Body of pancreas (tissue), 4 donors: ENCODE results near the gene CDK5RAP1. TPM values are rescaled to one million over a fixed set of nuclear protein-coding genes. Genes with fewer than 3 reads are reported as not detected.

ENCODE experiments used
- ATAC-seq: fragments of 150-250 bp; one replicate; pipeline ENCODE4 v1.9.1; 2016
- DNase-seq, 4 donors: peaks; one replicate each; pipeline ENCODE4 v3.0.0-alpha.2; 2019
- H3K27ac ChIP-seq, 4 donors: fragments of 200-600 bp; sonication (generic); 1 replicate in 3 of 4; 2 replicates in 1 of 4; pipeline versions ENCODE4 v1.5.1 to v1.6.1; 2016 to 2019; ENCODE audit warnings: mild to moderate bottlenecking in 1 of 4, mixed read lengths in 1 of 4, moderate library complexity in 1 of 4
- H3K27me3 ChIP-seq, 2 donors: fragments of 200-600 bp; sonication (generic); one replicate each; pipeline ENCODE4 v1.6.0; 2016; ENCODE audit warnings: mild to moderate bottlenecking in 1 of 2
- H3K36me3 ChIP-seq, 2 donors: fragments of 200-600 bp; sonication (generic); replicated peaks in 1 of 2; 2 replicates each; pipeline ENCODE4 v1.5.1; 2016; ENCODE audit warnings: low read depth in 2 of 2; ENCODE audit not compliant: insufficient read depth in 1 of 2
- H3K4me1 ChIP-seq: fragments of 200-600 bp; sonication (generic); one replicate; pipeline ENCODE4 v1.6.0; 2016
- H3K4me3 ChIP-seq, 2 donors: fragments of 200-600 bp; sonication (generic); 1 replicate in 1 of 2; 2 replicates in 1 of 2; pipeline ENCODE4 v1.5.1; 2016 to 2019
- H3K9me3 ChIP-seq, 3 donors: fragments of 200-600 bp; sonication (generic); 1 replicate in 2 of 3; 2 replicates in 1 of 3; pipeline ENCODE4 v1.5.1; 2016
- POLR2A ChIP-seq, 3 donors: fragments of 450-650 bp; IDR thresholded peaks; one replicate each; pipeline ENCODE4 v1.6.1; 2016; ENCODE audit warnings: antibody characterized with exemption in 3 of 3, mild to moderate bottlenecking in 2 of 3
- WGBS, 2 donors: methylation state at CpG; one replicate each; pipeline ENCODE4 v1.1.5; 2017; 5-methylcytosine and 5-hydroxymethylcytosine counted together
- intact Hi-C: fragments of 100-400 bp; cut with DNase I; formaldehyde crosslinking; loops from one replicate; pipeline ENCODE4 v1.15.1; 2023
- total RNA-seq, 2 donors: library from RNA; depleted of rRNA; stranded (reverse); fragments of >200 nt; gene quantifications; one replicate each; pipeline ENCODE4 v1.1.0, GENCODE V29; 2016
- TF ChIP-seq, protein P1 (sequence below), 7 experiments: fragments of 450-650 bp in 4 of 7; fragments of 200-600 bp in 3 of 7; sonication (generic) in 3 of 7; IDR thresholded peaks; one replicate each; pipeline ENCODE4 v1.5.1; 2016 to 2019; ENCODE audit warnings: antibody characterized with exemption in 7 of 7

The CDK5RAP1 gene
- total RNA-seq, 2 donors from 2014 or later = 8.8 to 27.0 TPM

DNA sequence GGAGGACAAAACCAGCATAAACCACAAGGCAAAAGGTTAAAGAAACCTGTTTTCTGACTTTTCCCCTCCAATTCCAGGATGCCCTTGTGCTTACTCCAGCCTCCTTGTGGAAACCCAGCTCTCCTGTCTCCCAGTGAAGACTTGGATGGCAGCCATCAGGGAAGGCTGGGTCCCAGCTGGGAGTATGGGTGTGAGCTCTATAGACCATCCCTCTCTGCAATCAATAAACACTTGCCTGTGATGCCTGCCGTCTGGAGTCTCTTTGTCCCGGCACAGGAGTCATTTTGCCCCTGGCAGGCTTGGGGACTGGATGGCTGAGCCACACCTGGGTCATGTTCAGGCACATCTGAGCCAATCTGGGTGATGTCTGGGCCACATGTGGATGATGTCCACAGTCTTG is 91.7 kb downstream of the CDK5RAP1 start:
- DNase-seq (no peak), ATAC-seq (no peak)
- TF ChIP-seq POLR2A (IDR thresholded peaks at IDR 0.05) = no peak
- TF ChIP-seq, protein P1, sequence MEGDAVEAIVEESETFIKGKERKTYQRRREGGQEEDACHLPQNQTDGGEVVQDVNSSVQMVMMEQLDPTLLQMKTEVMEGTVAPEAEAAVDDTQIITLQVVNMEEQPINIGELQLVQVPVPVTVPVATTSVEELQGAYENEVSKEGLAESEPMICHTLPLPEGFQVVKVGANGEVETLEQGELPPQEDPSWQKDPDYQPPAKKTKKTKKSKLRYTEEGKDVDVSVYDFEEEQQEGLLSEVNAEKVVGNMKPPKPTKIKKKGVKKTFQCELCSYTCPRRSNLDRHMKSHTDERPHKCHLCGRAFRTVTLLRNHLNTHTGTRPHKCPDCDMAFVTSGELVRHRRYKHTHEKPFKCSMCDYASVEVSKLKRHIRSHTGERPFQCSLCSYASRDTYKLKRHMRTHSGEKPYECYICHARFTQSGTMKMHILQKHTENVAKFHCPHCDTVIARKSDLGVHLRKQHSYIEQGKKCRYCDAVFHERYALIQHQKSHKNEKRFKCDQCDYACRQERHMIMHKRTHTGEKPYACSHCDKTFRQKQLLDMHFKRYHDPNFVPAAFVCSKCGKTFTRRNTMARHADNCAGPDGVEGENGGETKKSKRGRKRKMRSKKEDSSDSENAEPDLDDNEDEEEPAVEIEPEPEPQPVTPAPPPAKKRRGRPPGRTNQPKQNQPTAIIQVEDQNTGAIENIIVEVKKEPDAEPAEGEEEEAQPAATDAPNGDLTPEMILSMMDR (IDR thresholded peaks at IDR 0.05) = no peak
- no peaks in the 10 kb centered on the region for H3K4me1 ChIP-seq
- H3K36me3 ChIP-seq = no peaks in the 10 kb centered on the region
- no peak overlapping the region for H3K27ac ChIP-seq
- H3K9me3 ChIP-seq = no peaks in the 10 kb centered on the region
- H3K4me3 ChIP-seq = no peak overlapping the region
- intact Hi-C loops = loop anchor here (10.0 kb wide), 1 partner anchor 515 kb away; no protein-coding TSS in a partner anchor
- no peaks in the 10 kb centered on the region for H3K27me3 ChIP-seq
- WGBS, 2 donors = 18 to 29% methylated on average over 2 of the region's 2 CpGs

Other genes with a start within 250 kb of the CDK5RAP1 start
- gene BPIFA2, start 233.4 kb downstream of the CDK5RAP1 start, total RNA-seq = not detected
- gene BPIFA3, start 184.2 kb downstream of the CDK5RAP1 start, total RNA-seq = not detected
- gene BPIFA1, start 165.5 kb downstream of the CDK5RAP1 start, total RNA-seq = not detected
- not detected for gene BPIFB1, start 118.3 kb downstream of the CDK5RAP1 start, total RNA-seq
- gene SNTA1, start 42.2 kb upstream of the CDK5RAP1 start, total RNA-seq = 10 to 100 TPM; 19.8 to 22.6 TPM
- 10 to 100 TPM; 10.6 to 12.5 TPM for gene CBFA2T2, start 88.6 kb upstream of the CDK5RAP1 start, total RNA-seq